Measurements from ENCODE around the gene OXGR1.
"Not testable (repeated sequence)": the region's sequence is repeated elsewhere in the genome, so short reads cannot be mapped to it uniquely, and the experiment has no call there.

GRCh38 chr13:96979861-96980260, 14.4 kb downstream of the OXGR1 start:
- not testable (repeated sequence) for TF ChIP-seq CTCF, POLR2A (IDR thresholded peaks at IDR 0.05)

Measured in Peyer's patch (tissue), 4 donors.